Activated CD8-positive, alpha-beta T cell treated with anti-CD3 and anti-CD28 coated beads for 36 hours (primary cell): ENCODE measurements around the gene SPRED1. TPM values are rescaled to one million over a fixed set of nuclear protein-coding genes. Genes with fewer than 3 reads are reported as not detected.
"Not testable (repeated sequence)": the region's sequence is repeated elsewhere in the genome, so short reads cannot be mapped to it uniquely, and the experiment has no call there.

Source experiments
- ATAC-seq: fragments of 200-7000 bp; cut with Tn5 transposase; one replicate; pipeline ENCODE4 v1.10.0; 2021; ENCODE audit warnings: mild to moderate bottlenecking, moderate library complexity
- CTCF ChIA-PET: fragments of 350-600 bp; sonication (Branson Sonifier 250); formaldehyde crosslinking; loops from one replicate; lab custom pipeline; 2021; ENCODE audit warnings: antibody characterized with exemption; lab: Charles Lee
- POLR2A ChIA-PET: fragments of 350-600 bp; sonication (Branson Sonifier 250); formaldehyde crosslinking; loops from one replicate; lab custom pipeline; 2021; ENCODE audit warnings: antibody characterized with exemption; lab: Charles Lee
- DNase-seq: peaks from one replicate; pipeline ENCODE4 v3.0.0-alpha.2; 2020
- H3K27ac Mint-ChIP-seq: one replicate; pipeline ENCODE4 v1.8.0; 2021; ENCODE audit warnings: mild to moderate bottlenecking, mixed read lengths
- H3K27me3 Mint-ChIP-seq: one replicate; pipeline ENCODE4 v1.8.0; 2021; ENCODE audit warnings: mixed read lengths
- H3K36me3 Mint-ChIP-seq: one replicate; pipeline ENCODE4 v1.8.0; 2021; ENCODE audit warnings: low read depth, mixed read lengths
- H3K4me1 Mint-ChIP-seq: one replicate; pipeline ENCODE4 v1.8.0; 2021; ENCODE audit warnings: low read depth, mixed read lengths
- H3K4me3 Mint-ChIP-seq: one replicate; pipeline ENCODE4 v1.8.0; 2021; ENCODE audit warnings: mild to moderate bottlenecking, moderate library complexity, mixed read lengths
- H3K9me3 Mint-ChIP-seq: one replicate; pipeline ENCODE4 v1.8.0; 2021; ENCODE audit warnings: mixed read lengths
- CTCF ChIP-seq: fragments of 200-600 bp; IDR thresholded peaks from one replicate; pipeline ENCODE4 v1.8.0; 2022; ENCODE audit warnings: antibody characterized with exemption, mild to moderate bottlenecking
- intact Hi-C: fragments of 100-400 bp; cut with micrococcal nuclease; formaldehyde crosslinking; loops from one replicate; pipeline ENCODE4 v1.10.0; 2022
- total RNA-seq, 2 experiments: library from RNA; stranded (reverse); gene quantifications; one replicate each; pipeline ENCODE4 v1.2.3, GENCODE V29; 2021

SPRED1 gene
- total RNA-seq, 2 experiments from 2014 or later, result 0.77 to 0.96 TPM

- Mint-ChIP-seq H3K4me3 (no peak overlapping the region), H3K27me3 (no peaks in the 10 kb centered on the region), H3K36me3 (no peaks in the 10 kb centered on the region), H3K4me1 (no peaks in the 10 kb centered on the region), H3K27ac (no peak overlapping the region), H3K9me3 (no peaks in the 10 kb centered on the region)
- ChIA-PET CTCF (interaction anchor here (1.1 kb wide), 1 partner anchor 12 kb away, joined by 3 read pairs; no protein-coding TSS in a partner anchor), POLR2A (no interaction called here)
- DNase-seq (no peak), ATAC-seq (no peak)
- no peak for TF ChIP-seq CTCF
- intact Hi-C loops, result no loop called here
Measured at GRCh38 chr15:38271895-38272294, 19.3 kb downstream of the SPRED1 start.

- H3K27ac Mint-ChIP-seq, ATAC-seq, H3K9me3 Mint-ChIP-seq, intact Hi-C loops, POLR2A ChIA-PET, H3K27me3 Mint-ChIP-seq, H3K4me1 Mint-ChIP-seq, H3K36me3 Mint-ChIP-seq, H3K4me3 Mint-ChIP-seq, DNase-seq: not testable (repeated sequence)
- CTCF ChIA-PET, result interaction anchor here (0.6 to 1.1 kb wide), 2 partner anchors 12 to 144 kb away, joined by 3 read pairs; no protein-coding TSS in a partner anchor
Measured at GRCh38 chr15:38272431-38272830, 19.8 kb downstream of the SPRED1 start.

- intact Hi-C loops, result no loop called here
- Mint-ChIP-seq H3K4me1 (no peaks in the 10 kb centered on the region), H3K9me3 (no peaks in the 10 kb centered on the region), H3K4me3 (no peak overlapping the region), H3K36me3 (no peaks in the 10 kb centered on the region), H3K27ac (no peak overlapping the region), H3K27me3 (no peaks in the 10 kb centered on the region)
- ChIA-PET CTCF (no interaction called here), POLR2A (no interaction called here)
- no peak for ATAC-seq
- TF ChIP-seq CTCF, result no peak
- DNase-seq, result no peak
Measured at GRCh38 chr15:38274135-38274534, 21.5 kb downstream of the SPRED1 start.

- Mint-ChIP-seq H3K36me3 (no peaks in the 10 kb centered on the region), H3K4me3 (no peak overlapping the region), H3K27me3 (no peaks in the 10 kb centered on the region), H3K4me1 (peaks cover under 1% of the 10 kb centered on the region), H3K27ac (no peak overlapping the region), H3K9me3 (no peaks in the 10 kb centered on the region)
- TF ChIP-seq CTCF, result no peak
- ChIA-PET POLR2A (no interaction called here), CTCF (no interaction called here)
- DNase-seq, result no peak
- intact Hi-C loops, result no loop called here
- no peak for ATAC-seq
Measured at GRCh38 chr15:38275959-38276358, 23.3 kb downstream of the SPRED1 start.

- DNase-seq, H3K4me1 Mint-ChIP-seq, CTCF ChIA-PET, H3K27me3 Mint-ChIP-seq, intact Hi-C loops, H3K27ac Mint-ChIP-seq, H3K4me3 Mint-ChIP-seq, ATAC-seq, H3K36me3 Mint-ChIP-seq, H3K9me3 Mint-ChIP-seq: not testable (repeated sequence)
- POLR2A ChIA-PET, result interaction anchor here (0.6 kb wide), 1 partner anchor 1154 kb away, joined by 3 read pairs; no protein-coding TSS in a partner anchor
Measured at GRCh38 chr15:38277281-38277680, 24.6 kb downstream of the SPRED1 start.

- ChIA-PET POLR2A (interaction anchor here (0.7 kb wide), 1 partner anchor 272 kb away, joined by 3 read pairs; no protein-coding TSS in a partner anchor), CTCF (no interaction called here)
- H3K27ac Mint-ChIP-seq, result no peak overlapping the region
- no peak overlapping the region for H3K4me3 Mint-ChIP-seq
- H3K36me3 Mint-ChIP-seq, result no peaks in the 10 kb centered on the region
- peaks cover 4% of the 10 kb centered on the region for H3K27me3 Mint-ChIP-seq
- intact Hi-C loops, result no loop called here
- ATAC-seq (no peak), DNase-seq (no peak)
- H3K4me1 Mint-ChIP-seq, result peaks cover 2% of the 10 kb centered on the region
- H3K9me3 Mint-ChIP-seq, result no peaks in the 10 kb centered on the region
- TF ChIP-seq CTCF, result no peak
Measured at GRCh38 chr15:38281031-38281430, 28.4 kb downstream of the SPRED1 start.
